Measurements from ENCODE around the gene PHOSPHO1.

DNA sequence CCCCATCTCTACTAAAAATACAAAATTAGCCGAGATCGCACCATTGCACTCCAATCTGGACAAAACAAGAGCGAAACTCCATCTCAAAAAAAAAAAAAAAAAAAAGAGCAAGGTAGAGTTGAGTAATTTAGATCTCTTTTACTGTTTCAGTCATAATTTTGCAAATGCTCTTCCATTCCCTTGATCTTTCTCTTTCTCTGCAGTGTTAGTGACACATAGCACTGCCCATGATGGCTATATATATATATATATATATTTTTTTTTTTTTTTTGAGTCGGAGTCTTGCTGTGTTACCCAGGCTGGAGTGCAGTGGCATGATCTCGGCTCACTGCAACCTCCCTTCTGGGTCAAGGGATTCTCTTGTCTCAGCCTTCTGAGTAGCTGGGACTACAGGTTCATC lies 12.2 kb upstream of the PHOSPHO1 start:
- TF ChIP-seq, protein P1, sequence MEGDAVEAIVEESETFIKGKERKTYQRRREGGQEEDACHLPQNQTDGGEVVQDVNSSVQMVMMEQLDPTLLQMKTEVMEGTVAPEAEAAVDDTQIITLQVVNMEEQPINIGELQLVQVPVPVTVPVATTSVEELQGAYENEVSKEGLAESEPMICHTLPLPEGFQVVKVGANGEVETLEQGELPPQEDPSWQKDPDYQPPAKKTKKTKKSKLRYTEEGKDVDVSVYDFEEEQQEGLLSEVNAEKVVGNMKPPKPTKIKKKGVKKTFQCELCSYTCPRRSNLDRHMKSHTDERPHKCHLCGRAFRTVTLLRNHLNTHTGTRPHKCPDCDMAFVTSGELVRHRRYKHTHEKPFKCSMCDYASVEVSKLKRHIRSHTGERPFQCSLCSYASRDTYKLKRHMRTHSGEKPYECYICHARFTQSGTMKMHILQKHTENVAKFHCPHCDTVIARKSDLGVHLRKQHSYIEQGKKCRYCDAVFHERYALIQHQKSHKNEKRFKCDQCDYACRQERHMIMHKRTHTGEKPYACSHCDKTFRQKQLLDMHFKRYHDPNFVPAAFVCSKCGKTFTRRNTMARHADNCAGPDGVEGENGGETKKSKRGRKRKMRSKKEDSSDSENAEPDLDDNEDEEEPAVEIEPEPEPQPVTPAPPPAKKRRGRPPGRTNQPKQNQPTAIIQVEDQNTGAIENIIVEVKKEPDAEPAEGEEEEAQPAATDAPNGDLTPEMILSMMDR (IDR thresholded peaks at IDR 0.05), result no peak
- TF ChIP-seq EP300 (IDR thresholded peaks at IDR 0.05) (no peak), POLR2AphosphoS5 (IDR thresholded peaks at IDR 0.05) (no peak)

Data from esophagus muscularis mucosa (tissue), 4 donors.